Limb (tissue), 2 donors: ENCODE results near the gene CNDP2.

ENCODE experiments used
- DNase-seq, 2 donors: peaks; one replicate each; pipeline ENCODE4 v3.0.0-alpha.2; 2016; ENCODE audit errors: extremely low spot score in 2 of 2

CNDP2 gene

DNA sequence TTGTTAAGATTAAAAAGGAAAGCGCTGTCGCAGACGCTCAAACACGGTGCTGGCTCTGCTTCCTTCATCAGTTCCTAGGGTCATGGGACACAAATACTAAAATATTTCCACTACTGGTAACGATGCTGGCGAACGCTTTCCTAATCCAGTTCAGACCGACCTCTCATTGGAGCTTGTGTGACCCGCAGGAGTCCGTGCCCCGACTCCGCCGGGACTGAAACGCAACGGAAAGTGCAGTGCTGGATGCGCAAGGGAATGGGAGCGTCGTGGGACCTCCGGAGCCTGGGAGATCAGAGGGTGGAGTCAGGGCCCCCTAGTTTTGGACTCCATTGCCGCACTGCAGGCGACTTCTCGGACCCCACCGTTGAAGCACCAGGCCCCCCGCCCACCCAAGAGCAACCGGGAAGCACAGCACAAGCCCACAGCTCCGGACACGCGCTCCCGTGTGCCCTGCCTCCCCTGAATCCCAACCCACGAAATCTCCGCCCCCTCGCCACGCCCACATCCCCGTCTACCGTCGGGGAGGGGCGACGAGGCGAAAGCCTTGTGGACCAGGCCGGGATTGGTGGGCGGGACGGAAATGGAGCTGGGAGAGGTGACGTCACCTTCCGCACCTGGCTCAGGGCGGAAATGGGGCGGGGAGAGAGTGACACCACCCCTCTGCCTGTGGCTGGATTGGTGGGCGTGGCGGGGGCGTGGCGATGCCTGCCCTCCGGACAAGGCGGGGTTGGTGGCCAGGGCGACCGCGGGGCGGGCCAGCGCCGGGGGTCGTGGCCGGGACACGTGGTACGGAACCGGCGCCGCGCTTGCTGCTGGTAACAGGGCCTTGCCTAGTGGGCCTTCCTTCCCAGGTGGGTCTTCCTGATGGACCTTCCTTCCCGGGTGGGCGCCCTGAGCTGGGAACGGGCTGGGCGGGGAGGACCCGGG, at the start of gene CNDP2:
Gene CNDP2 (plus strand): TSS at position 783 of the 927 bp plus-strand sequence. CDS start 3,611 bp downstream, outside the sequence.
- peak; percentile 98 to 100 for DNase-seq

DNA sequence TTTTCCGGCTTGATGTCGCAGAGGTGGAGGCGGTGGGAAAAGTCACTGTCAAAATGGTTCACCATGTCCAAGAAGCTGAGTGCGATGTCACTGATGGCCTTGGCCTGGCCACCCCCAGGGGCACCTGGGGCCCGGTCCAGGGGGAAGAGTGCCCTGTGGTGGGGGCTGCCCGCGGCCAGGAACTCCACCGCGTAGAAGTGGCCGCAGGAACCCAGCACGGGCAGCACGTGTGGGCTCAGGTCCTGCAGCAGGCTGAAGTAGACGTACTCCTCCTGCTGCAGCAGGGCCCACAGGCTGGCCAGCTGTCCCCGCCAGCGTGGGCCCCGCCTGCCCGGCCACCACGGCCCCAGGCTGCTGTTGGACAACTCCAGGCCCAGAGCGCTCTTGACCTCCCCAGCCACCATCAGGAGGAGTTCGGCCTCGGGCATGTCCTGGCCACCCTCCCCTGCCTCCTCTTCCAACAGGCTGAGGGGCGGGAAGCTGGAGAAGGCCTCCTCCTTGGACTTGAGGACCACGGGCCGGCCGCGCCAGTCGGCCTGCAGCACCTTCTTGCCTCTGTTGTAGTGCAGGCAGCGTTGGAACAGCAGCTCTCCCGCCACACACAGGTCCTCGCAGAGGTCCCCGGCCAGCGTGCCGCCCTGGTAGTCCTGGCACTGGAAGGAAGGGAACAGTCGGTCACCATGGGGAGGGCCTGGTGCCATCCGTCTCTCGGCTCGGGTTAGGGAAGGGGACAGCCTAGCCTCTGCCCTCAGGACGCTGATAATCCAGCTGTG, 49.3 kb upstream of the CNDP2 start:
- DNase-seq = no peak

- no peak for DNase-seq
Observed at GRCh38 chr18:74447404-74448152, 48.6 kb upstream of the CNDP2 start.

DNA sequence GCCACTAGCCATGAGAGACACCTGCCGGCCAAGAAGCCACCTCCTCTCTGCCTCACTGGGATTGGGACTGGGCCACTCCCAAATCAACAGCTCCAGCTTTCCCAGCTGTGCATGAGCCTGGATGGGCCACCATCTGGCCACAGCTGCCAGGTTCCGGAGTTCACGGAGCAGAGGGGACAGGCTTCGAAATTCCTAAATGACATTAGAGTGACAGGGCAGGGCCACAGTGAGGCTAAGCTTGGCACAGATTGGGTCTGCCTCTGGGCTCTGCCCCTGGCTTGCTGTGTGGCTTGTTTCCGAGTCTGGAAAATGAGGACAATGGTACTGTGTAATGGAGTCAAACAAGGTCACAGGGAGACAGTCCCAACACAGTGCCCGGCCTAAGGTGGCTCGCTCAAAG, 45.5 kb upstream of the CNDP2 start:
- no peak for DNase-seq

DNA sequence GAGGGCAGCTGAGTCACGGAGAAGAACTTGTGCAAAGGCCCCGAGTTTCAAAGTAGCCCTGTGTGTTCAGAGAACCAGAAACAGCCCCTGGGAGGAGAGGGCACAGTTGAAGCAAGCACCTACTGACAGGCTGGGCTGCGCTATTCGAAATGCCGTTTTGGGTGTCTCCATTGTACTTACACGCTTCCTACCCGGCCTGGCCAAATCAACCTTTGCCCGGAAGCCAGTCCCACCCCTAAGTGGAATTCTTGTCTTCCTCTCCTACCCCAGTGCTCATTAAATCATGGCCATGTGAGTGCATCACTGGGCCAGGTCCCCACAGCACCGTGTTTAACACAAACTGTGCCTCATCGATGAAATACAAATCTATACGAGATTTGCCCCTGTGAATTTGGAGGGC, 45.0 kb upstream of the CNDP2 start:
- DNase-seq = no peak

GRCh38 chr18:74453016-74453566, 43.1 kb upstream of the CNDP2 start:
- no peak for DNase-seq

GRCh38 chr18:74453642-74454198, 42.4 kb upstream of the CNDP2 start:
- DNase-seq = no peak

- peak in 1 of 2 donors; percentile 48 for DNase-seq
Observed at GRCh38 chr18:74454279-74454751, 41.8 kb upstream of the CNDP2 start.

DNA sequence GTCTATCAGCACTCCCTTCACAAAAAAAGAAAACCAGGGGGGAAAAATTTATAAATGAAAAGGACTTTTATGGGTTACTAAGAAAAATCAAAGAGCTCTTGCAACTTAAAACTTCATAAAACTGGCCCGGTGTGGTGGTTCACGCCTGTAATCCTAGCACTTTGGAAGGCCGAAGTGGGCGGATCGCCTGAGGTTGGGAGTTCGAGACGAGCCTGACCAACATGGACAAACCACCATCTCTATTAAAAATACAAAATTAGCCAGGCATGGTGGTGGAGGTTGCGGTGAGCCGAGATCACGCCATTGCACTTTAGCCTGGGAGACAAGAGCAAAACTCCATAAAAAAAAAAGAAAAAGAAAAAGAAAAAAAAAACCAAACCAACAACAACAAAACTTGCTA, 40.8 kb upstream of the CNDP2 start:
- peak in 1 of 2 donors; percentile 6 for DNase-seq

DNA sequence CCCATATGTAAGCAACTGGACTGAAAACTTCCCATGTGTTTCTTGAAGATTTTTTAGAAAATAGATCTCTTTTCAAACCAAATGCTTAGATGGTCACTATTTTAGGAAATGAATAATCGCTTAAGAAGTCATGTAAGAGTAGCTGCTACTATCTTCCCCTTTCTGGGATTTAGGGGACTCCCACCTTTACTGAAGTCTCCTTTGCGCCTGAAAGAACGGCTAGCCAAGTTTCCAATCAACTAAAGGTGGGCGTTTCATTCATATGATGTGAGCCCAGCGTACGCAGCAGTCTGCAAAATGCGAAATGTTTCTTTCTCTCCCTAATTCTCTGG, 40.2 kb upstream of the CNDP2 start:
- no peak for DNase-seq

DNA sequence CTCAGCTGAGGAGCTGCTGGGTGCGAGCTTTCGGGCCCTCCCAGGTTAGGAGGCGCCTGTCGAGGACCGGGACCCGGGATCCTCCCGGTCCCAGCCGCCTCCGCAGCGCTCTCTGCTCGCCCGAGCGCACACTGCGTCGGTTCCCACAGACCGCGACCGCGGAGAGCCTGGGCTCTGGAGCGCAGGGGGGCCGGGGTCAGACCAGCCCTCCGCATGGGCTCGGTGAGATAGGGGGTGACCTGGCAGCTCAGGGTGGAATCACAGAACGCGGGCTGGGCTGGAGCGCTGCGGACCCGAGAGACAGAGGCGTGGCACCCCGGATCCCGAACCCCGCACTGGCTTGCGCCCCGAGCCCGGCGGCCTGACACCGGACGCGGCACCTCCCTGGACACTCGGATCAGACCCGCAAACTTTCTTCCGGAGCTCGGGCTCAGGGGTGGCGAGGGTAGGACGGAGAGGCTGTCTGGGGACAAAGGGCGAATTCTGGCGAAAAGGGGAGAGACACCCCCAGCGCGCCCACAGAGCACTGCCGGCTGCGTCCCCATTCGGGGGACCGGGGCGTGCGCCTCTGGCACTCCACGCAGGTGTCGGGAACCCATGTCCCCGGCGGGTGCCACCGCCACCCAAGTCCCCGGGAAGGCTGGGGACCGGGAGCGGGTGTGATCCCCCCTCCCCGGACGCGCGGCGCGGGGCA, 39.7 kb upstream of the CNDP2 start:
- peak in 1 of 2 donors; percentile 53 for DNase-seq

DNA sequence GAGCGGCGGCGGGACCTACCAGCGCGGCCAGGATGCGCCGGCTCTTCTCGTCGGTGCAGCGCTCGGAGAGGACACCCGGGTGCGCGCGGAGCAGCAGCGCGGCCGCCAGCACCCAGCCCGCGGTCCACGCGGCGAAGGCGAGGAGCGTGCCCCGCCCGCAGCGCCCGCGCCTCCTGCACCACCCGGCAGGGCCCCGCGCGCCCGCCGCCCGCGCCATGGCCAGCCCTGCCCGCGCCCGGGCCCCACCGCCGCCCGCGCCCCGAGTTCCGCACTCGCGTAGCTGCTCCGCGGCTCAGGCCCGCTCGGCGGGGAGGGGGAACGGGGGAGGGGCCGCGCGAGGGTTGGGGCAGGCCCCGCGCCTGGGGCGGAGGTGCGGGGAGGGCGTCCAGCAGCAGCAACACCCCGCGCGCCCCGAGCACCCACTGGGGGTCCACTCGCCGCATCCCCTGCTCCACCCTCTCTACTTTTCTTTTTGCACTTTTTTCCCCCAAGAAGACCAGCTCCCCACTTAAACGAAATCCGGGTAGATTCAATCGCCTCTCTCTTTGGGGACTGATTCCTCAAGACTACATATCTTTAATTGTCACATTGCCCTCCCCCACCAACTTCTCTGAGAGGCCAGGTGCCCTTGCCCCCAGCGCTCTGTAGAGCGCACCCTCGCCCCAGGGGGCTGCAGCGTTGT, 39.0 kb upstream of the CNDP2 start, which contains the start of gene DIPK1C:
Gene DIPK1C (minus strand): TSS at position 266 of the 682 bp plus-strand sequence. CDS start 49 bp downstream, at position 217.
- DNase-seq = peak in 1 of 2 donors; percentile 69

DNA sequence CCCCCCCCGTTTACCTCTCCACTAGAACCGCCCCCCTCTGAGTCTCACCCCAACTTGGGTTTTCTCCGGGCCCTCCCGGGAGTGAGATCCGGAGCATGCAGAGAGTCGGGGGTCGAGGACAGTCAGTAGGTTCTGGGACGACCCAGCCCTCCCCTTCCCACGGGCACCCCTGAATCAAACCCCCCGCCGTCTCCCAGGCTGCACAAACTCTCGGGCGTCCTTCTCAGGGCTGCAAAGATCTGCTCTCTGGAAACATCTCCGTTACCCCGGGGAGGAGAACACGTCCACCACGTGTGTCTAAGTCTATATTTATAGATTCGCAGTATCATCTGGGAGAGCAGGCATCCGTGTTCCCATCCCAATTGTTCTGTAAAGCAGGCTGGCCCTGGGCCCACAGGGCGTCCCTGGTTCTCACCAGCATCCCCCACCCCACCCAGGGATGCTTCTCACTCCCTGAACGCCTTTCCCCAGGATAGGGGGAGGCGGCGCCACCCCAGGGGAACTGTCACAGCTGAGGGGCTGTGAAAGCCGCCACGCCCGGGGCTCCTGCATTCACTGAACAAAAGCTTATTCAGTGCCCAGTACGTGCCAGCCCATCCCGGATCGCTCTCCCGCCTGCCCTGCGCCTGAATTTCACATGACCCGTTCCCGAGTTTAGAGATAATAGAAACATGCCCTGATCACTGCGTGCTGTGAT, 38.3 kb upstream of the CNDP2 start:
- peak in 1 of 2 donors; percentile 67 for DNase-seq

DNA sequence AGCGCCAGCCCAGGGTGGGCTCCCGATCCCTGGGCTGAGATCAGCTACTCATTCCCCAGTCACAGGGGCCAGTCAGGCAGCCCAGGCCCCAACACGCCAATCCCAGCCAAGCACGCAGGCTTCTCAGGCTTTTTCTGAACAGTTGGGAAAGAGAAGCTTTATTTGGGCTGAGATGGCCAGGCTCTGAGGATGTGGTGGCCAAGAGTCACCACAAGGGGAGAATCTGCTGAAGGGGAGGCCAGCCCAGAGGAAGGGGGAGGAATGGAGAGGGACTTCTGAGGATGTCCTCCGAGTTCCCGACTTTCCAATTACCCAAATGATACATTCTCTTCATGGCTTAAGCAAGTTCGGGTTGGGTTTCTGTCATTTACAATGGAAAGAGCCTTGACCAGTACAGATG, 36.3 kb upstream of the CNDP2 start:
- DNase-seq = no peak

DNA sequence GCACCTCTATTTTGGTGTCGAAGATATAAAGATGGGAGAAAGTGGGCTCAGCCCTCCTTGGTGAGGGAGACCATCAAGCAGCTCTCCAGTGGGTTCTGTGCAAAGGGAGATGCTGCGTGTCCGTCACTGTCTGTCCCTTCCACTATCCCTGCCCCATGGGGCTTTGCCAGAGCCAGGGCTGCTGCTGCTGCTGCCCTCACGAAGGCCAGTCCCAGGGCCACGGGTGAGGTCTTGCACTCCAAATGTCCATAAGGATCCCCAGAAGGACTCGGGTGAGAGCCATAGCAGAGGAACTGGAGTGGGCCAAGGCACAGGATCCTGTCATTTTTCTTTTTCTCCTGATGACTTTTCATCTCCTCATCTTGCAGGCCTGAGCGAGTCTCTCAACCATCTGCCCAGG, 35.3 kb upstream of the CNDP2 start:
- no peak for DNase-seq

GRCh38 chr18:74463254-74463653, 32.9 kb upstream of the CNDP2 start:
- DNase-seq = no peak

DNA sequence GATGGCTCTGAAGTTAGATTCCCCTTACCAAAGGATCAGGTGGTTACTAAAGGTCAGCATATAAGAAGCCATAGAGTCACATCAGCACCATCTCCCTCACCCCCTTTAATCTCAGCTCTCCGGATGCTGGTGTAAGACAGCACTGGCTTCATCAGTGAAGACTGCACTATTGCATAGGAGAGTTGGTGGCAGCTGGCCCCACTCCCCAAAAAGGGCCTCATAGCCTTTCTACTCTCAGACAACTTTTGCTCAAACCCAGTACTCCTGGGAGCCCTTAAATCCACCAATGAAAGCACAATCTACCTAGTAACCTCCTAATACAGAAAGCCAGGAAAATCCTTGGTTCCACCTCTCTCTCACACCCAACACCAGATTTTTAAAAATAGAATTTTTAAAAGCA, 32.2 kb upstream of the CNDP2 start:
- DNase-seq = no peak

- no peak for DNase-seq
Observed at GRCh38 chr18:74465775-74466174, 30.4 kb upstream of the CNDP2 start.

DNA sequence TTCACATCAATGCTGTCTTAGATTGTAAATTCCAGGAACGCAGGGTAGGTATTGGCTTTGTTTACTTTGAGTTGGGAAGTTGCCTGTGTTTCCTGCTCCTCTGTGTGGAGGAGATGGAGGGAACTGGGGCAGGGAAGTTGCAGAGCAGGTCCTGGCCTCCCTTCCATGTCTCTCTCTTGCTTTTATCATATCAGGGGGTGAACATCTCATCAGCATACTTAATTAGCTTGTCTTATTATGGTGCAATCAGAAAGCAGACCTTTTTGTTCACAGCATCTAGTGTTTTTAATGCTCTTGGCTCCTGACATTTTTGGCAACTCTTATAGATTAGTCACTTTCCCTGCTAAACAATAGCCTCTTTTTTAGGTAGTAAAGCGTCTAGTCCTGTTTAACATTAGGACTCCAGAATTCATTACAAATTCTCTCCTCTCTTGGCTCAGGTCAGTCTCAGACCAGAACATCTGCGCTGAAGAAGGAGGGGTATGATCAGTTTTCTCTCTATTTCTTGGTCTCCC, 27.6 kb upstream of the CNDP2 start:
- DNase-seq = no peak
